DOHH2 (cell line): ENCODE measurements around the gene FOXN1.
"Not testable (repeated sequence)": the region's sequence is repeated elsewhere in the genome, so short reads cannot be mapped to it uniquely, and the experiment has no call there.

Experiments
- H3F3A ChIP-seq: fragments of 200-600 bp; sonication (generic), shearing (Covaris generic); 2 replicates; pipeline ENCODE4 v1.6.0; 2016; ENCODE audit warnings: antibody characterized with exemption, mild to moderate bottlenecking; ENCODE audit not compliant: control insufficient read depth, insufficient read depth
- H3K27ac ChIP-seq: fragments of 200-600 bp; sonication (generic); 2 replicates; pipeline ENCODE4 v1.5.1; 2014; ENCODE audit warnings: low read depth, mild to moderate bottlenecking, low read length, moderate library complexity
- H3K27me3 ChIP-seq: fragments of 200-600 bp; sonication (generic); 2 replicates; pipeline ENCODE4 v1.6.1; 2014; ENCODE audit warnings: mild to moderate bottlenecking, low read length, mixed read lengths; ENCODE audit not compliant: control insufficient read depth
- H3K36me3 ChIP-seq: fragments of 200-600 bp; sonication (generic); 2 replicates; pipeline ENCODE4 v1.6.1; 2014; ENCODE audit warnings: mild to moderate bottlenecking, low read length, moderate library complexity, mixed read lengths; ENCODE audit not compliant: control insufficient read depth
- H3K4me1 ChIP-seq: fragments of 200-600 bp; sonication (generic); 2 replicates; pipeline ENCODE4 v1.6.1; 2014; ENCODE audit warnings: mild to moderate bottlenecking, low read length, mixed read lengths; ENCODE audit not compliant: control insufficient read depth
- H3K4me2 ChIP-seq: fragments of 200-600 bp; sonication (generic); 2 replicates; pipeline ENCODE4 v1.6.0; 2014; ENCODE audit warnings: mild to moderate bottlenecking, low read length, moderate library complexity
- H3K4me3 ChIP-seq: fragments of 200-600 bp; sonication (generic); 2 replicates; pipeline ENCODE4 v1.5.1; 2014; ENCODE audit warnings: mild to moderate bottlenecking, low read length, mixed read lengths
- H3K79me2 ChIP-seq: fragments of 200-600 bp; sonication (generic); 2 replicates; pipeline ENCODE4 v1.6.1; 2014; ENCODE audit warnings: mild to moderate bottlenecking, low read length, mixed read lengths; ENCODE audit not compliant: control insufficient read depth
- H3K9me2 ChIP-seq: fragments of 200-600 bp; sonication (generic); replicated peaks from 2 replicates; pipeline ENCODE4 v1.6.1; 2014; ENCODE audit warnings: mild to moderate bottlenecking, low read length, mixed read lengths; ENCODE audit not compliant: control insufficient read depth
- H3K9me3 ChIP-seq: fragments of 200-600 bp; sonication (generic); 2 replicates; pipeline ENCODE4 v1.6.1; 2014; ENCODE audit warnings: antibody characterized with exemption, low read length, mixed read lengths; ENCODE audit not compliant: control insufficient read depth, insufficient read depth
- H4K20me1 ChIP-seq: fragments of 200-600 bp; sonication (generic); 2 replicates; pipeline ENCODE4 v1.6.0; 2014; ENCODE audit warnings: low read depth, mild to moderate bottlenecking, antibody characterized with exemption, low read length, moderate library complexity; ENCODE audit not compliant: control insufficient read depth, insufficient read depth
- CTCF ChIP-seq: fragments of 200-600 bp; sonication (generic); IDR thresholded peaks from one replicate; pipeline ENCODE4 v1.5.1; 2014; ENCODE audit warnings: antibody characterized with exemption, mild to moderate bottlenecking, low read depth, low read length; ENCODE audit not compliant: poor library complexity, severe bottlenecking
- EZH2phosphoT487 ChIP-seq: fragments of 200-600 bp; sonication (generic); IDR thresholded peaks from 2 replicates; pipeline ENCODE4 v1.6.1; 2017; ENCODE audit warnings: borderline replicate concordance, mild to moderate bottlenecking, antibody characterized with exemption, low read length, moderate library complexity, mixed read lengths

FOXN1 gene

GRCh38 chr17:28466001-28466400 lies 40.1 kb upstream of the FOXN1 start:
- no peaks in the 10 kb centered on the region for H3K36me3 ChIP-seq
- H3K9me3 ChIP-seq, result no peaks in the 10 kb centered on the region
- H3K9me2 ChIP-seq, result no peaks in the 10 kb centered on the region
- no peaks in the 10 kb centered on the region for H4K20me1 ChIP-seq
- TF ChIP-seq CTCF (no peak), EZH2phosphoT487 (no peak)
- H3K79me2 ChIP-seq, result no peaks in the 10 kb centered on the region
- H3K4me3 ChIP-seq, result no peak overlapping the region
- no peaks in the 10 kb centered on the region for H3K4me1 ChIP-seq
- H3F3A ChIP-seq, result no peaks in the 10 kb centered on the region
- H3K27ac ChIP-seq, result no peak overlapping the region
- H3K4me2 ChIP-seq, result no peak overlapping the region
- H3K27me3 ChIP-seq, result peaks cover 8% of the 10 kb centered on the region; the same call in 1 of the 2 replicates

GRCh38 chr17:28466521-28467048 lies 39.6 kb upstream of the FOXN1 start:
- Histone ChIP-seq H3K9me3 (no peaks in the 10 kb centered on the region), H3K79me2 (no peaks in the 10 kb centered on the region), H3K4me1 (no peaks in the 10 kb centered on the region), H3F3A (no peaks in the 10 kb centered on the region), H3K4me3 (no peak overlapping the region), H3K9me2 (no peaks in the 10 kb centered on the region), H3K4me2 (no peak overlapping the region), H3K27me3 (peaks cover 8% of the 10 kb centered on the region; the same call in 1 of the 2 replicates), H4K20me1 (no peaks in the 10 kb centered on the region), H3K27ac (no peak overlapping the region), H3K36me3 (no peaks in the 10 kb centered on the region)
- TF ChIP-seq CTCF (no peak), EZH2phosphoT487 (no peak)

- no peak overlapping the region for H3K27ac ChIP-seq
- TF ChIP-seq CTCF, result no peak
- TF ChIP-seq EZH2phosphoT487, result no peak
- no peak overlapping the region for H3K4me2 ChIP-seq
Observed at GRCh38 chr17:28467456-28468025, 38.6 kb upstream of the FOXN1 start.

GRCh38 chr17:28468033-28468735 lies 38.0 kb upstream of the FOXN1 start:
- H3K9me3 ChIP-seq, H3K79me2 ChIP-seq, H3K4me1 ChIP-seq, H3K27ac ChIP-seq, H3K27me3 ChIP-seq, H3K36me3 ChIP-seq, H3F3A ChIP-seq, H4K20me1 ChIP-seq, H3K9me2 ChIP-seq, H3K4me2 ChIP-seq, H3K4me3 ChIP-seq: not testable (repeated sequence)

More at GRCh38 chr17:28467456-28468025, 38.6 kb upstream of the FOXN1 start:
- Histone ChIP-seq H3F3A (no peaks in the 10 kb centered on the region), H3K27me3 (peaks cover 8% of the 10 kb centered on the region; the same call in 1 of the 2 replicates), H4K20me1 (no peaks in the 10 kb centered on the region), H3K36me3 (no peaks in the 10 kb centered on the region), H3K9me2 (no peaks in the 10 kb centered on the region), H3K4me3 (no peak overlapping the region), H3K4me1 (no peaks in the 10 kb centered on the region), H3K9me3 (no peaks in the 10 kb centered on the region), H3K79me2 (no peaks in the 10 kb centered on the region)
